Measurements from ENCODE around the gene ALDH3A1. TPM values are rescaled to one million over a fixed set of nuclear protein-coding genes. Genes with fewer than 3 reads are reported as not detected.

Gene ALDH3A1
- polyA plus RNA-seq, 4 donors: 0.25 to 2.0 (median 0.95) TPM

- DNase-seq (ENCODE audit: low read depth in 4 of 4, low spot score in 3 of 4): no peak
Observed at GRCh38 chr17:19707728-19708221, 40.3 kb downstream of the ALDH3A1 start.

DNA sequence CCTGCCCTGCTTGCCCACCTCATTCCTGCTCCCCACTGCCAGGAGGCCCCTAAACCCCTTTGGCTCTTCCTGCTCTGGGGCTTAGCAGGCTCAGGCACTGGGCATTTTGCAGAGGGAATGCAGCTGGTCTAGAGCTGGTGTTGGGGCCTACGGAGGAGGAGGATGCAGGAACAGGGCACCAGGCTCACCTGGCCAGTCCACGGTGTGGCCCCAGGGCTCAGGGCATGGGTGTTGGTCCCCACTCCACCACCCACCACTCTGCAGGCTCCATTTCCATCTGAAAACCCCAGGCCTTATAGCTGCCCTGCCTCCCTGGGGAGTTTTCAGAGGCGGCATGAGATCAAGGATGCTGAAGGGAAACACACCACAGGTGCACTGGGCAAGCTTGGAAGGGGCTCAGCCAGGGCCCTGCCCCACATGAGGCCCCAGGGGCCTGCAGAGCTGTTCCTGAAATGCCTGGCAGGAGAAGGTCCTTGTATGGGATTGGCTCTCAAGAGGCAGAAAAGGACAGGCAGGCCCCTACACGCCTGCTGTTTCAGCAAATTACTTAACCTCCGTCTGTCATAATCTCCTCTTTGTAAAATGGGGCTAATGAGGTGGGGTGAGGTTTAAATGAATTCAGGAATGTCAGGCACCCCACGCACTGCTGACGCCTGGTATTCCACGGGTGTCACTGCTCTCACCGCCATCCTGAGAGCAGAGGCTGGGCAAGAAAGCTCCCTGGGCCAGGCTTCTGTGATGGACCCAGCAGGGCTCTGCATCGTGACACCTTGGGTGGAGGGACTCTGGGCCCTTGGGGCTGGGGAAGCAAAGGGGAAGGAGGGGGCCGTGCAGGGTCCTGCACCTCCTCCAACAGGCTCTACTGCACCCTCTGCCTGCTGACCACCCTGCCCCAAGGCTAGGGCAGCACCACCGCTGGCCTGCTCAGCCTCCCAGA lies 41.0 kb downstream of the ALDH3A1 start:
- DNase-seq (ENCODE audit: low read depth in 4 of 4, low spot score in 3 of 4): no peak

GRCh38 chr17:19705771-19706770 lies 42.0 kb downstream of the ALDH3A1 start:
- no peak for DNase-seq (ENCODE audit: low read depth in 4 of 4, low spot score in 3 of 4)

DNA sequence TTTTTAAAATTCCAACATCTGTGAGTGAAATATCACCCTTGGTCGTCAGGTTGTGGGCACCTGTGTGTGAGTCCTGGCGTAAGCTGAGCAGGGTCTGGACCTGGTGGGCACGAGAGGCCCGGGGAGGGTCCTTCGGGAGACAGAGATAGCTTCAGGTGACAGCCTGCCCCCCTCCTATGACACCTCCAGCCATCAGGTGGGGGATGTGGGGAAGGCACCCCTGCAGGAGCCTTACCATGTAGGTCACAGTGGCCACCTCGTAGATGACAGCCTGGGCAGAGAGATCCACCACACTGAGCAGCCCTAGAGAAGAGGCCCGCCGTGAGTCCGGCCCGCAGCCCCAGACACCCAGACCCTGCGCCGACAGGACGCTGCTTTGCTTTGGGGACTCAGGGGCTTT lies 42.9 kb downstream of the ALDH3A1 start:
- no peak for DNase-seq (ENCODE audit: low read depth in 4 of 4, low spot score in 3 of 4)

DNA sequence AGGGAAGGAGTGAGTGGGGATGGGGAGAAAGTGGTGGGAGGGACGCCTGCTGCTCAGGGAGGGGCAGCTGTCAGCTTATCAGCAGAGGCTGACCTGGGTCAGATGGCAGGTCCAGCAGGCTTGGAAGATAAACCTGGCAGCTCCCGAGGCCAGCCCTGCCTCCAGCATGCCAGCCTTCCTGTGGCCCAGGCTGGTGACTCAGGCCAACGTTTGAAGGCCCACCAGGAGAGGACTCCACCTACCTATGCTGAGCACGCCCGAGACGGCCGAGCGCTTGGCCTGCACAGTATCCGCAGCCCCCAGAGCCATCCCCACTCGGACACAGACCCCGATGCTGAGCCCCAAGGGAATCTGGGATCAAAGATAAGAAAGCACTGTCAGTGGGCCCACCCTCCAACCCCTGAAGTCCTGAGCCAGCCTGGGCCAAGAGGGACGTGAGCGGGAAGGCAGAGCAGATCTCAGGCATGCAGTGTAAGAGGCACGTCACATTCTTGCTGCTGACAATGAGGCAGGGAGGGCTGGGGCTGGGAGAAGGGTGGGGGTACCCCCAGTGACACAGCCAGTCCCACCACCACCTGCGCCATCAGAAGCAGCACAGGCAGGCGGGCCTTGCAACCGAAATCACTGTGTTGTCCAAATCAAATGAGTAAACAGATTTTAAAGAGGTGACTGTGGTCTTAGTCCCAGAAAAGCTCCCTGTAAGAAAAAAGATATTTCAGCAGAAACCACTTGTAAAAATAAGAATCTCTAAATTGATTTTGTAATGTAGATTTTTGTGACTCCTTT lies 44.1 kb downstream of the ALDH3A1 start:
- DNase-seq (ENCODE audit: low read depth in 4 of 4, low spot score in 3 of 4): no peak

- no peak for DNase-seq (ENCODE audit: low read depth in 4 of 4, low spot score in 3 of 4)
Observed at GRCh38 chr17:19703106-19703827, 44.8 kb downstream of the ALDH3A1 start.

DNA sequence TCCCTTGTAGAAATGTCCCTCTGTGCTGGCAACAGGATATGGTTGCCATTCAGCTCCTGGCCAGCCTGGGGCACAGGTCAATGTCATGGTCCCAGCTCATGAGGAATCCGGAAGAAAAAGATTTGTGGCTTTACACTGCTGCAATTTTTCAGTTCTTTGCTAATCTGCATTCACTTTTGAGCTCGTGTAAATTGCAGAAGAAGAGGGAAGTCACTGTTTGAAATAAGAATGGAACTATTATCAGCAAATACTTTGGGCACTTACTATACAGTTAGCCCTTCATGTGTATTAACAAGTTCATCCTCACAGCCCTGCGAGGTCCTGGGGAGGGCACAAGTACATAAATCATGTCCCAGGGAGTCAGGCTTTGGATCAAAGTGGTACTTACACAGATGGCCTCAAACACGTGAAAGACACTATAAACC lies 45.9 kb downstream of the ALDH3A1 start:
- no peak for DNase-seq (ENCODE audit: low read depth in 4 of 4, low spot score in 3 of 4)

Other genes with a start within 250 kb of the ALDH3A1 start
- 10 to 100 TPM in 3 of 4 donors, 1 to 10 TPM in 1; 6.3 to 27.1 (median 15.1) TPM for gene SLC47A1, start 214.4 kb downstream of the ALDH3A1 start, polyA plus RNA-seq (ENCODE audit: insufficient read length in 4 of 4)
- 10 to 100 TPM; 81.5 to 98.0 (median 94.9) TPM for gene ALDH3A2, start 99.5 kb downstream of the ALDH3A1 start, polyA plus RNA-seq (ENCODE audit: insufficient read length in 4 of 4)
- gene SLC47A2, start 31.7 kb downstream of the ALDH3A1 start, polyA plus RNA-seq (ENCODE audit: insufficient read length in 4 of 4): 1 to 10 TPM in 3 of 4 donors, under 1 TPM in 1; 0.48 to 7.0 (median 5.7) TPM
- gene ULK2, start 119.6 kb upstream of the ALDH3A1 start, polyA plus RNA-seq (ENCODE audit: insufficient read length in 4 of 4): 10 to 100 TPM; 24.9 to 31.8 (median 29.9) TPM
- 10 to 100 TPM; 26.7 to 32.0 (median 29.0) TPM for gene AKAP10, start 229.5 kb upstream of the ALDH3A1 start, polyA plus RNA-seq (ENCODE audit: insufficient read length in 4 of 4)

Data from left renal pelvis (tissue), 4 donors.